T-cell (primary cell): ENCODE results near the gene RBM8A. TPM values are rescaled to one million over a fixed set of nuclear protein-coding genes. Genes with fewer than 3 reads are reported as not detected.

Experiments used
- ATAC-seq, 4 experiments: fragments of 200-7000 bp in 3 of 4; fragments of 150-1000 bp in 1 of 4; cut with Tn5 transposase; replicated peaks in 1 of 4; 1 replicate in 3 of 4; 2 replicates in 1 of 4; pipeline ENCODE4 v1.10.0; 2021; ENCODE audit warnings: moderate library complexity in 3 of 4, mild to moderate bottlenecking in 2 of 4, moderate number of reproducible peaks in 1 of 4
- CTCF ChIA-PET, 2 donors: fragments of 300-600 bp; sonication (Branson Sonifier 250); formaldehyde crosslinking; loops; one replicate each; lab custom pipeline; 2022; ENCODE audit warnings: antibody characterized with exemption in 2 of 2; lab: Charles Lee
- POLR2A ChIA-PET, 2 donors: fragments of 300-600 bp; sonication (Branson Sonifier 250); formaldehyde crosslinking; loops; one replicate each; lab custom pipeline; 2022; ENCODE audit warnings: antibody characterized with exemption in 2 of 2; lab: Charles Lee
- DNase-seq, 35 experiments: peaks; one replicate each; pipeline versions ENCODE4 v3.0.0 to v3.0.0-alpha.2; 2013 to 2023
- H3K27ac ChIP-seq: one replicate; pipeline ENCODE4 v1.5.1; 2013; ENCODE audit warnings: low read length
- H3K27me3 ChIP-seq, 2 experiments: replicated peaks in 1 of 2; 1 replicate in 1 of 2; 2 replicates in 1 of 2; pipeline versions ENCODE4 v1.6.1 to v1.7.0; 2013; ENCODE audit warnings: low read length in 1 of 2, mixed read lengths in 1 of 2; ENCODE audit not compliant: control insufficient read depth in 2 of 2, insufficient read depth in 2 of 2; ENCODE audit errors: extremely low read depth in 1 of 2
- H3K36me3 ChIP-seq, 2 donors: 1 replicate in 1 of 2; 2 replicates in 1 of 2; pipeline versions ENCODE4 v1.6.1 to v1.7.0; 2013; ENCODE audit warnings: low read length in 1 of 2; ENCODE audit not compliant: control insufficient read depth in 2 of 2, insufficient read depth in 1 of 2; ENCODE audit errors: extremely low read depth in 1 of 2
- H3K4me1 ChIP-seq, 2 experiments: 1 replicate in 1 of 2; 2 replicates in 1 of 2; pipeline versions ENCODE4 v1.6.1 to v1.7.0; 2013; ENCODE audit warnings: low read length in 2 of 2, mixed read lengths in 1 of 2; ENCODE audit not compliant: insufficient read depth in 2 of 2, control insufficient read depth in 1 of 2; ENCODE audit errors: extremely low read depth in 1 of 2
- H3K4me3 ChIP-seq, 2 donors: 1 replicate in 1 of 2; 2 replicates in 1 of 2; pipeline versions ENCODE4 v1.5.1 to v1.7.0; 2013; ENCODE audit warnings: mild to moderate bottlenecking in 2 of 2, low read length in 1 of 2, moderate library complexity in 1 of 2; ENCODE audit not compliant: control insufficient read depth in 1 of 2; ENCODE audit errors: extremely low read depth in 1 of 2
- H3K9me3 ChIP-seq: 2 replicates; pipeline ENCODE4 v1.7.0; 2013
- H3K27ac Mint-ChIP-seq, 2 donors: one replicate each; pipeline ENCODE4 v1.8.0; 2020 to 2021; ENCODE audit warnings: mild to moderate bottlenecking in 2 of 2, mixed read lengths in 2 of 2
- H3K27me3 Mint-ChIP-seq, 2 donors: one replicate each; pipeline ENCODE4 v1.8.0; 2021 to 2022; ENCODE audit warnings: mixed read lengths in 2 of 2
- H3K36me3 Mint-ChIP-seq: one replicate; pipeline ENCODE4 v1.8.0; 2021; ENCODE audit warnings: mixed read lengths
- H3K4me1 Mint-ChIP-seq, 3 donors: one replicate each; pipeline ENCODE4 v1.8.0; 2020 to 2022; ENCODE audit warnings: mixed read lengths in 3 of 3, mild to moderate bottlenecking in 1 of 3
- H3K4me3 Mint-ChIP-seq, 3 donors: one replicate each; pipeline ENCODE4 v1.8.0; 2020 to 2022; ENCODE audit warnings: mild to moderate bottlenecking in 3 of 3, mixed read lengths in 3 of 3, moderate library complexity in 3 of 3
- H3K9me3 Mint-ChIP-seq, 3 donors: one replicate each; pipeline ENCODE4 v1.8.0; 2020 to 2022; ENCODE audit warnings: mixed read lengths in 3 of 3
- WGBS: methylation state at CpG from one replicate; pipeline ENCODE4 v1.1.5; 2013; ENCODE audit warnings: missing lambda C conversion rate; ENCODE audit not compliant: insufficient coverage; 5-methylcytosine and 5-hydroxymethylcytosine counted together
- total RNA-seq, 35 experiments: library from RNA in 6 of 35; stranded (reverse) in 6 of 35; fragments of 120-200 nt in 1 of 35; gene quantifications; one replicate each; pipeline versions ENCODE4 v1.2.1 to v1.2.4 and lab custom pipeline; 2013 to 2026

The RBM8A gene
- total RNA-seq, 5 donors from 2014 or later (not counting 1 experiment from before 2014, with no cell fraction given), result 124 to 153 (median 130) TPM

DNA sequence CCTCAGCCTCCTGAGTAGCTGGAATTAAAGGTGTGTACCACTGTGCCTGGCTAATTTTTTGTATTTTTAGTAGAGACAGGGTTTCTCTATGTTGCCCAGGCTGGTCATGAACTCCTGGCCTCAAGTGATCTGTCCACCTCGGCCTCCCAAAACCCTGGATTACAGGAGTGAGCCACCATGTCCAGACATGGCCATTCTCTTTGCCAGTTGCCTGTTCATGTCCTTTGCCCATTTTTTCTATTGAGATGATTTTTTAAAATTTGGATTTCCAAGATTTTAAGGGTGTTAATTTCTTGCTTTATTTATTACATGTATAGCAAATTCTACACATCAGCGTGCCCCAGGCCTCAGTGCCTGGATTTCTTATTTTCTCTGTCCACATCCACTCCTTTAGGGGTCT lies 40.0 kb upstream of the RBM8A start:
- Mint-ChIP-seq H3K27me3 (no peaks in the 10 kb centered on the region), H3K4me1 (peaks cover 45 to 56% (median 48%) of the 10 kb centered on the region in 3 donors), H3K4me3 (peak overlapping the region in 1 of 3 donors; percentile 23), H3K27ac (peak overlapping the region in 1 of 2 donors; percentile 39), H3K36me3 (peaks cover 12% of the 10 kb centered on the region), H3K9me3 (no peaks in the 10 kb centered on the region)
- H3K27me3 ChIP-seq, result no peaks in the 10 kb centered on the region
- peaks cover 22 to 25% of the 10 kb centered on the region in 2 experiments for H3K4me1 ChIP-seq
- H3K36me3 ChIP-seq, result no peaks in the 10 kb centered on the region
- no peak for ATAC-seq
- DNase-seq, result no peak
- no peak overlapping the region for H3K27ac ChIP-seq
- no peaks in the 10 kb centered on the region for H3K9me3 ChIP-seq
- ChIA-PET CTCF (interaction anchor here (0.7 to 1.0 kb wide), 2 partner anchors 9 to 37 kb away, joined by 3 to 4 read pairs; partner anchors contain the start of gene LIX1L (in 1 of the 2)), POLR2A (interaction anchor here (0.6 to 1.2 kb wide), 3 partner anchors 10 to 23 kb away, joined by 3 to 8 read pairs (median 5); no protein-coding TSS in a partner anchor)
- no peak overlapping the region for H3K4me3 ChIP-seq
- 100% methylated on average over 1 of the region's 2 CpGs for WGBS

DNA sequence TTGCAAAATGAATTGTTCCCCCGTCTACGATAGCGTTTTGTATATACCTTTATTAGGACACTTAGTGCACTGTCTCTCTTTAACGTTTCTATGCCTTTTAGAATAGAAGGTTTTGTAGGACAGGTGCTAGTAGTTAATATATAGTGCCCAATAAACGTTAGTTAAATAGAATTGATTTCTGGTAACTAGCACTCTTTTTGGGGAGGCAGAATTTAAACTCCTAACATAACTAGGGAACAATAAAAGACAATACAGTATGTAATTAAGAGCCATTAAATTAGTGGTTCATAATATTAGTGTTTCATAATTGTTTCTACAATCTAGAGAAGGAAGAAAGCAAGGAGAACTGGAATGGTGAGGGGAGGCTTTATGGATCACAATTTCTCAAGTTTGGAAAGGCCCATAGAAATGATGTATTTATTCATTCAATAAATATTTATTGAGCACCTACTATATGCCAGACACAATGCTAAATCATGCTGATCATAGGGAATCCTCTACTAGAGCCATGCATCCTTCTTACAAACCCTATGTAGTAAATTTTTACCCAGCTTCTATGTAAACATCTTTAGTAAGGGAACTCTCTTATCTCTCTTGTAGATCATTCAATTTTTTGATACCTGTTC lies 37.9 kb upstream of the RBM8A start:
- Histone ChIP-seq H3K36me3 (no peaks in the 10 kb centered on the region), H3K9me3 (no peaks in the 10 kb centered on the region), H3K4me1 (peaks cover 27 to 45% of the 10 kb centered on the region in 2 experiments), H3K27ac (peak overlapping the region; percentile 70), H3K27me3 (no peaks in the 10 kb centered on the region), H3K4me3 (peak overlapping the region; percentile 78 to 89)
- CTCF ChIA-PET, result interaction anchor here (0.6 to 3.8 kb wide), 12 partner anchors 12 to 119 kb away, joined by 3 to 23 read pairs (median 9); partner anchors contain the start of genes RBM8A (in 2 of the 2), ITGA10 (in 1 of the 2) and NUDT17 (in 1 of the 2)
- no CpG with 5 or more reads among the region's 5 CpGs for WGBS
- Mint-ChIP-seq H3K27ac (peak overlapping the region; percentile 94 to 99), H3K36me3 (peaks cover 8% of the 10 kb centered on the region), H3K27me3 (no peaks in the 10 kb centered on the region), H3K9me3 (no peaks in the 10 kb centered on the region), H3K4me3 (peak overlapping the region; percentile 88 to 95 (median 92)), H3K4me1 (peaks cover 46 to 65% (median 62%) of the 10 kb centered on the region in 3 donors)
- no peak for DNase-seq
- POLR2A ChIA-PET, result interaction anchor here (0.6 to 2.2 kb wide), 10 partner anchors 9 to 67 kb away, joined by 3 to 19 read pairs (median 4); partner anchors contain the start of gene RBM8A (in 1 of the 2)
- no peak for ATAC-seq

- Mint-ChIP-seq H3K27ac (peak within 1 kb of the TSS; percentile 94 to 99), H3K36me3 (peaks cover 8% of the 10 kb centered on the region), H3K27me3 (no peaks in the 10 kb centered on the region), H3K4me3 (peak within 1 kb of the TSS; percentile 88 to 95 (median 92)), H3K4me1 (peaks cover 51 to 69% (median 65%) of the 10 kb centered on the region in 3 donors), H3K9me3 (no peaks in the 10 kb centered on the region)
- ATAC-seq (peak; percentile 90 to 91 (median 90)), DNase-seq (peak; percentile 80 to 98 (median 92))
- no peaks in the 10 kb centered on the region for H3K36me3 ChIP-seq
- peaks cover 32 to 52% of the 10 kb centered on the region in 2 experiments for H3K4me1 ChIP-seq
- H3K9me3 ChIP-seq, result no peaks in the 10 kb centered on the region
- POLR2A ChIA-PET, result interaction anchor here (0.6 to 2.2 kb wide), 10 partner anchors 8 to 68 kb away, joined by 3 to 19 read pairs (median 3); partner anchors contain the start of genes RBM8A (in 1 of the 2) and TXNIP (in 1 of the 2)
- CTCF ChIA-PET, result interaction anchor here (0.6 to 3.8 kb wide), 13 partner anchors 10 to 119 kb away, joined by 3 to 23 read pairs (median 6); partner anchors contain the start of genes RBM8A (in 2 of the 2), ITGA10 (in 1 of the 2) and NUDT17 (in 1 of the 2)
- H3K4me3 ChIP-seq, result peak within 1 kb of the TSS; percentile 78 to 89
- WGBS, result 0% methylated on average over 28 of the region's 37 CpGs
- peak within 1 kb of the TSS; percentile 70 for H3K27ac ChIP-seq
- H3K27me3 ChIP-seq, result no peaks in the 10 kb centered on the region
Observed at GRCh38 chr1:145964328-145965118, 37.2 kb upstream of the RBM8A start, which contains the start of the genes ANKRD34A and POLR3GL. ANKRD34A (minus strand) TSS chr1:145964575; CDS start chr1:145961759, 2,816 bp downstream. POLR3GL (plus strand) TSS chr1:145964690; CDS start chr1:145974866, 10,176 bp downstream.

- ATAC-seq, result no peak
- peak overlapping the region; percentile 70 for H3K27ac ChIP-seq
- H3K4me1 Mint-ChIP-seq, result peaks cover 59 to 74% (median 74%) of the 10 kb centered on the region in 3 donors
- peak overlapping the region; percentile 88 to 95 (median 92) for H3K4me3 Mint-ChIP-seq
- WGBS, result 12% methylated on average over 2 of the region's 5 CpGs
- no peaks in the 10 kb centered on the region for H3K36me3 ChIP-seq
- no peak for DNase-seq
- H3K36me3 Mint-ChIP-seq, result peaks cover 8% of the 10 kb centered on the region
- no peaks in the 10 kb centered on the region for H3K9me3 Mint-ChIP-seq
- peak overlapping the region; percentile 94 to 99 for H3K27ac Mint-ChIP-seq
- ChIA-PET POLR2A (interaction anchor here (0.6 to 2.2 kb wide), 4 partner anchors 16 to 36 kb away, joined by 3 to 19 read pairs (median 6); partner anchors contain the start of genes RBM8A (in 1 of the 2) and TXNIP (in 1 of the 2)), CTCF (interaction anchor here (0.6 to 3.8 kb wide), 11 partner anchors 9 to 118 kb away, joined by 3 to 23 read pairs (median 7); partner anchors contain the start of genes RBM8A (in 2 of the 2), ITGA10 (in 1 of the 2) and NUDT17 (in 1 of the 2))
- no peaks in the 10 kb centered on the region for H3K27me3 Mint-ChIP-seq
- peak overlapping the region; percentile 78 to 89 for H3K4me3 ChIP-seq
- H3K27me3 ChIP-seq, result no peaks in the 10 kb centered on the region
- peaks cover 39 to 54% of the 10 kb centered on the region in 2 experiments for H3K4me1 ChIP-seq
- no peaks in the 10 kb centered on the region for H3K9me3 ChIP-seq
Observed at GRCh38 chr1:145963265-145964019, 36.2 kb upstream of the RBM8A start.

DNA sequence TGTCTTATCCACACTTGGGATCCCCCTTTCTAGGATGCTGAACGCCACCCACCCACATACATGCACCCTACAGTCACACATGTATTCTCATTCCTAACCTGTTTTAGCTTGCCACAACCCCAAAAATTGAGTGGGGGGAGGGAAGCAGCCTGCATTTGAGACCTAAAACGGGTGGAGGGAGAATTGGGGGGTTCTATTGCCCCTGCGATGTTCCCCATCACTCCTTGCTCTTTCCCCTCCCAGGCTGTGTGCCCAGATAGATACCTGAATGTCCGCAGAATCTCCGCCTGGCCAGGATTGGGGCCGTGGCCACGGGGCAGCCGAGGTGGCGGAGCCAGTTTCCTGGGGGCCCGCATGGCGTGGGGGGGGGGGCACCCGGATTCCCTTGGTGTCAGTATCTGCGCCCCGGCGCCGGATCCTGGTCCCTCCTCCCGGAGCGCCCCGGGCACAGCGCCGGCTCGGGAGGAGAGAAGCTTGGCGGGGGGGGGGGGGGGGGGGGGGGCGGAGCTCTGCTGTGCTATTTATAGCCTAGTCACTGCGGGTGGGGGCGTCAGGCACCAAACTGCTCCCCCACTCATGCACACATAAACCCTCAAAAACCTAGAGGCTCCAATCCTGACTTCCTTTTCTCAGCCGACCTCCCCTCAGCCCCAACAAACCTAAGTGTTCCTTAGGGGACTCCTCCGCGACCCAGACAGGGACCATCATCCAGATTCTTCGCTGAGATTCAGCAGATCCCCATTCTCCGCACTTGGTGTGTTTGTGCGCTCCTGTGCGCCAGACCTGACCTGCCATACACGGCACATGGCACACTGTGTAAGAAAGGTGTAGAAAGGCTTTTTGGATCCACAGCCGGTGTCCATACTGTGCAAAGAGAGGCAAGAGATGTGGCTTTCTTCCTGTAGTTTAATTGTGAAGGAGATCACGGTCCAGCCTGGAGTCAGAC lies 35.1 kb upstream of the RBM8A start:
- Mint-ChIP-seq H3K27me3 (no peaks in the 10 kb centered on the region), H3K36me3 (peaks cover 1% of the 10 kb centered on the region), H3K9me3 (no peaks in the 10 kb centered on the region), H3K4me1 (peaks cover 57 to 72% (median 69%) of the 10 kb centered on the region in 3 donors), H3K27ac (peak overlapping the region; percentile 94 to 99), H3K4me3 (peak overlapping the region; percentile 88 to 95 (median 93))
- ChIA-PET CTCF (interaction anchor here (0.5 to 3.8 kb wide), 6 partner anchors 17 to 74 kb away, joined by 4 to 15 read pairs (median 5); no protein-coding TSS in a partner anchor), POLR2A (interaction anchor here (0.5 to 2.2 kb wide), 5 partner anchors 33 to 90 kb away, joined by 3 to 19 read pairs (median 5); partner anchors contain the start of gene RBM8A (in 1 of the 2))
- WGBS, result 3% methylated on average over 11 of the region's 36 CpGs
- no peaks in the 10 kb centered on the region for H3K9me3 ChIP-seq
- H3K36me3 ChIP-seq, result no peaks in the 10 kb centered on the region
- no peak for ATAC-seq
- no peaks in the 10 kb centered on the region for H3K27me3 ChIP-seq
- peaks cover 43 to 57% of the 10 kb centered on the region in 2 experiments for H3K4me1 ChIP-seq
- peak in 7 of 35 experiments; percentile 14 to 60 (median 24) for DNase-seq
- H3K4me3 ChIP-seq, result peak overlapping the region; percentile 78 to 90
- peak overlapping the region; percentile 70 for H3K27ac ChIP-seq
